GM12801 (cell line): Measurements from ENCODE around the gene WDR35.

Experiments
- CTCF ChIP-seq: IDR thresholded peaks from one replicate; pipeline ENCODE4 v1.5.1; 2011; ENCODE audit warnings: control low read depth; ENCODE audit not compliant: insufficient read length; ENCODE audit errors: extremely low read depth

The WDR35 gene

DNA sequence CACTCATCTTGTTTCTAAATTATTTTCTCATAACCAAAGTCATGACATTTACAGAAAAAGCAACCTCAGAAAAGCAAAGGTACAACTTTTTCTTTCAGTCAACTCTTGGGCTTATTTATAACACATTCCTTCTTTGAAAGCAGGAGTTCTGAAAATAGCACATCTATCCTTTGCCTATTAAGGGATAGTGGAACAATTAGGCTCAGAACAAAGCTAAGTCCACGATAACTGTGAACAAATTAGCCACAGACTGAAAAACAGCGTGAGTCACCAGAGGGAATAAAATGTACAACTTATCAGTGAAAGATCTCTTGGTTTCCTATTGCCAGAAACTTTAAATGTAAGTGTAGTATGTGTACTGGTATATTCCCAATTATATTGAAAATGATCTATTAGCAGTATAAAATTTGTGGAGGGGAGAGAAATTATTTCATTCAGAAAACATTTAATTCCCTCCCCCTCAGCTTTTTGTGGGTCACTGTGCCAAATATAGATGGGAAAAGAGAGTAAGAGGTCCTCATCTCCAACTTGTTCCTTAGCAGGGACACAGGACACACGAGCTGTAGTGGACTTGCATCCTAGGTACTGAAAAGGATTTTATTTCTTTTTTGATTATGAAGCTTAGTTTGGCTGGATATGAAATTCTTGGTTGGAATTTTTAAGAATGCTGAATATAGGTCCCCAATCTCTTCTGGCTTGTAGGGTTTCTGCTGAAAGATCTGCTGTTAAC, 38.0 kb upstream of the WDR35 start:
- no peak for TF ChIP-seq CTCF

DNA sequence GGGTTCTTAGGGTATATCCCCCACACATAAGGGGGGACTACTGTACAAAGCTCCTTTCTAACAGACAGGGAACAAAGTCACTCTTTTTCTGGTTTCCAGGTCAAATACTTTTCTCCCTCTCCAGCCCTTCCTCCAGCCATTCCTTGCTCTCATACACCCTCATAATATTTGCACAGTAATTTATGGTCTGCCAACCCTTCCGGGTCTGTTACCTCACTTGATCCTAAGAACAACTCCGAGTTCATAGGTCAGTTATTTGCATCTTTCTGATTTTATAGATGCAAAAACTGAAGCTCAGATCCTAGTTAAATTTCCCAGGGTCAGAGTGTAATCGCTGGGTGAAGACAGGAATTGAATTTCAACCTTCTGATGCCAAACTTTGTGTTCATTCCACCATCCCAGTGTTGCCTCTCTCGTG, 37.4 kb upstream of the WDR35 start:
- no peak for TF ChIP-seq CTCF

DNA sequence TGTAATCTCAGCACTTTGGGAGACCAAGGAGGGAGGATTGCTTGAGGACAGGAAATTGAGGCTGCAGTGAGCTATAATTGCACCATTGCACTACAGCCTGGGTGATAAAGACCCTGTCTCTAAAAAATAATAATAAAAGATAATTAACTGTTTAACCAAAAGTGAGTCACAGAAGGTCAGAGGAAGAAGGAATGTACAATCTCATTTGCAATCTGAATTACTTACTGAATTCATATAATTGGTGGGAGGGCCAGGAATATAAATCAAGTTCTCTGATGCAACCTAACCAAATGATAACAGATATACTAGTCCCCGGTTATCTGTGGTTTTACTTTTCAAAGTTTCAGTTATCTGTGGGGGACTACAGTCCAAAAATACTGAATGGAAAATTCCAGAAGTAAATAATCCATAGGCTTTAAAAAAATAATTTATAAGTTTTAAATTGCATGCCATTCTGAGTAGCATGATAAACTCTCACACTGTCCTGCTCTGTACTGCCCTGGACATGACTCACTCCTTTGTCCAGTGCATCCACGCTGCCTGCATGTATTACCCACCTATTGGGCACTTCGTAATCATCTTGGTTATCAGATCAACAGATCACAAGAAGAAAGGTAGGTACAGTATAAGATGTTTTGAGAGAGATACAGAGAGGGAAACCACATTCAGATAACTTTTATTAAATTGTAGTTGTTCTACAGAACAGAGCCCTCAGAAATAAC, 35.3 kb upstream of the WDR35 start:
- TF ChIP-seq CTCF, result no peak

DNA sequence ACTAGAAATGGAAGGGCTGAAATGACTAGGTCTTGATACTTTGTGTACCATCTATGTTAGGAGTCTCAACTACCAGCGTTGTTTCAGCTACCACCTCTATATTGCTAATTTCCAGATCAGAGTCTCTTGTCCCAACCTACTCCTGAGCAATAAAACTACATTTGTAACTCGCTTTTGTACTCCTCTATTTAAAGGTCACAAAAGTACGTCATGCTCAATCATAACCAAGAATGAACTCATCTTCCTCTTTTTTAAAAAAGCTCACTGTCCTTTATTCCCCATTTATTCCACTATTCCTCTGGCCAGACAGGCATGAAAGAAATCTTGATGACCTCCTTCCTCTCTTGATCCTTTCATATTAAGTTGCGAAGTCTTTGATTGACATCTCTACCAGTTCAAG, 33.8 kb upstream of the WDR35 start:
- TF ChIP-seq CTCF, result no peak

GRCh38 chr2:20021405-20022009, 31.6 kb upstream of the WDR35 start:
- no peak for TF ChIP-seq CTCF

DNA sequence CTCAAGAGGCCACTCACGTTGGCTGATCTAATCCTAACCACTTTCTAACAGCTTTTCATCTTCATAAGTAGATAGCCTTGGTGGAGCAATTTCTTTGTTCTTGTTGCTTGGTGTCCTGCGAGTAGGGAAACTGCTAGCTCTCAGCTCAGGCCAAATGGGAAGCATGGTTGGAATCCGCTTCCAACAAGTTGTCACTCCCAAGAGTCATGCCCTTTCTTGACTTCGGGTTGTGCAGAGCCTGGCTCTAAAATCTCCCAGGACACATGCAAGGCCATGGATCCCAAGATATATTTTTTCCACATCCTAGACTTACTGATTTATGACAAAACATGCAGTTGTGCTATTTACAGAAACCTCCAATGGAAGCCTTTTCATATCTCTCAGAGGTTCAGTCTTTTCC, 29.8 kb upstream of the WDR35 start:
- TF ChIP-seq CTCF, result no peak

- TF ChIP-seq CTCF, result no peak
Observed at GRCh38 chr2:20018601-20019152, 28.8 kb upstream of the WDR35 start.
